Occipital lobe (tissue), 2 donors: Measurements from ENCODE around the gene GBE1. TPM values are rescaled to one million over a fixed set of nuclear protein-coding genes. Genes with fewer than 3 reads are reported as not detected.

Experiments used
- DNase-seq: peaks from one replicate; lab custom pipeline; 2025; lab: John Stamatoyannopoulos, UW
- total RNA-seq: library from RNA; depleted of rRNA; stranded (reverse); fragments of >200 nt; gene quantifications from one replicate; pipeline ENCODE4 v1.2.3, GENCODE V29; 2014

The GBE1 gene
- total RNA-seq, 1 donor from 2014 or later: 21.1 TPM

GRCh38 chr3:81622395-81622794, 139.1 kb downstream of the GBE1 start:
- DNase-seq: no peak

- no peak for DNase-seq
These were observed 140.2 kb downstream of the GBE1 start for GRCh38 chr3:81621277-81621676.

GRCh38 chr3:81620849-81621248, 140.6 kb downstream of the GBE1 start:
- no peak for DNase-seq

GRCh38 chr3:81612768-81613167, 148.7 kb downstream of the GBE1 start:
- no peak for DNase-seq

GRCh38 chr3:81602781-81603180, 158.7 kb downstream of the GBE1 start:
- no peak for DNase-seq

- DNase-seq: no peak
These were observed 159.6 kb downstream of the GBE1 start for GRCh38 chr3:81601707-81602305.

- no peak for DNase-seq
These were observed 169.3 kb downstream of the GBE1 start for GRCh38 chr3:81592101-81592500.

GRCh38 chr3:81585937-81586336, 175.5 kb downstream of the GBE1 start:
- no peak for DNase-seq

- DNase-seq: no peak
These were observed 176.4 kb downstream of the GBE1 start for GRCh38 chr3:81585056-81585455.

GRCh38 chr3:81581966-81582599, 179.4 kb downstream of the GBE1 start:
- DNase-seq: no peak

- no peak for DNase-seq
These were observed 181.1 kb downstream of the GBE1 start for GRCh38 chr3:81580355-81580754.

- no peak for DNase-seq
These were observed 181.7 kb downstream of the GBE1 start for GRCh38 chr3:81579744-81580143.

- no peak for DNase-seq
These were observed 189.2 kb downstream of the GBE1 start for GRCh38 chr3:81572201-81572756.

GRCh38 chr3:81568378-81568777, 193.1 kb downstream of the GBE1 start:
- DNase-seq: no peak

- no peak for DNase-seq
These were observed 196.4 kb downstream of the GBE1 start for GRCh38 chr3:81565041-81565440.

GRCh38 chr3:81558106-81558505, 203.3 kb downstream of the GBE1 start:
- no peak for DNase-seq

GRCh38 chr3:81554801-81555200, 206.6 kb downstream of the GBE1 start:
- no peak for DNase-seq

GRCh38 chr3:81554388-81554787, 207.1 kb downstream of the GBE1 start:
- no peak for DNase-seq

GRCh38 chr3:81550415-81550814, 211.0 kb downstream of the GBE1 start:
- DNase-seq: no peak

GRCh38 chr3:81549831-81550230, 211.6 kb downstream of the GBE1 start:
- DNase-seq: no peak

- DNase-seq: no peak
These were observed 212.1 kb downstream of the GBE1 start for GRCh38 chr3:81549388-81549787.

- no peak for DNase-seq
These were observed 215.9 kb downstream of the GBE1 start for GRCh38 chr3:81545572-81545971.

GRCh38 chr3:81544385-81544784, 217.1 kb downstream of the GBE1 start:
- DNase-seq: no peak
